Epithelial cell of proximal tubule (primary cell): ENCODE data around the gene AATK. TPM values are rescaled to one million over a fixed set of nuclear protein-coding genes. Genes with fewer than 3 reads are reported as not detected.

ENCODE experiments used
- DNase-seq: peaks from one replicate; pipeline ENCODE4 v3.0.0-alpha.2; 2011; ENCODE audit warnings: low read depth
- H3K4me3 ChIP-seq: 2 replicates; pipeline ENCODE4 v1.5.1; 2011; ENCODE audit warnings: low read depth, mild to moderate bottlenecking, low read length
- total RNA-seq: library from RNA; depleted of rRNA; stranded (reverse); fragments of >200 nt; gene quantifications from 2 replicates; pipeline ENCODE4 v1.2.3, GENCODE V29; 2015
- TF ChIP-seq, protein P1 (sequence below): conservative IDR thresholded peaks from 2 replicates; pipeline ENCODE4 v1.5.1; 2012; ENCODE audit warnings: low read depth, mild to moderate bottlenecking, low read length

Gene AATK
- total RNA-seq, 1 donor from 2014 or later: 0.52 TPM

DNA sequence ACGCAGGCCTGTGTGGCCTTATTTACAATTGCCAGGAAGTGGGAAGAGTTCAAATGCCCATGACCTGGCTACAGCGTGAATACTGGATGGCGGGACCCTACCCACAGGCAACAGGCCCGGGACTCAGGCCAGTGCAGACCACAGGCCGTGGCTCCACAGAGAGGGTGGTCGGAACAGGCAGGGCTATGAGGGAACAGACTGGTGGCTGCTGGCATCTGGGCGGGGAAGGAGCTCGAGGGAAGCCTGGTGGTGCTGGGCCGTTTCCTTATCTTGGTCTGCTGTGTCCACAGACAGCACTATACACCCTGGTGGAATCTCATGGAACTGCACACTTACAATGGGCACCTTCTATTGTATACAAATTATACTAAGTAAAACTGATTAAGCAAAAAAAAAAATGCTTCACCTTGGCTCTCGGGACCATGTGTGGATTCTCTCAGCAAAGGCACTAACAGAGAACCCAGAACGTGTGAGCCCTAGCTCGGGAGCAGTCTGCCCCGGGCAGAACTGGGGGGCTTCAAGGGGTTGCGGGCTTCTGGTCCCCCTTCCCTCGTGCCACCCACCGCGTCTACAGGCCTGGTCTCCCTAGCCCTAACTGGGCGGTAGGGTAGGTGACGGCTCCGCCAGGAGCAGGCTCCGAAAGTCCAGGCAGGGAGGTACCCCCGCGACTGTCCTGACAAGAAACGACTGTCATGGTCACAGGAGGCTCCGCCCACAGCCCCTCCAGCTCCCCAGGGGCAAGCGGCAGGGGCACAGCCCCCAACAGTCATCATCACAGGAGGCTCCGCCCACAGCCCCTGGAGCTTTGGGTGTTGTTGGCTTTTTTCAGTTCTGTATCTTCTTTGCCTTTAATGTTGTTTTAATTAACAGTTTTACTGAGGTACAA lies 34.9 kb upstream of the AATK start:
- TF ChIP-seq, protein P1, sequence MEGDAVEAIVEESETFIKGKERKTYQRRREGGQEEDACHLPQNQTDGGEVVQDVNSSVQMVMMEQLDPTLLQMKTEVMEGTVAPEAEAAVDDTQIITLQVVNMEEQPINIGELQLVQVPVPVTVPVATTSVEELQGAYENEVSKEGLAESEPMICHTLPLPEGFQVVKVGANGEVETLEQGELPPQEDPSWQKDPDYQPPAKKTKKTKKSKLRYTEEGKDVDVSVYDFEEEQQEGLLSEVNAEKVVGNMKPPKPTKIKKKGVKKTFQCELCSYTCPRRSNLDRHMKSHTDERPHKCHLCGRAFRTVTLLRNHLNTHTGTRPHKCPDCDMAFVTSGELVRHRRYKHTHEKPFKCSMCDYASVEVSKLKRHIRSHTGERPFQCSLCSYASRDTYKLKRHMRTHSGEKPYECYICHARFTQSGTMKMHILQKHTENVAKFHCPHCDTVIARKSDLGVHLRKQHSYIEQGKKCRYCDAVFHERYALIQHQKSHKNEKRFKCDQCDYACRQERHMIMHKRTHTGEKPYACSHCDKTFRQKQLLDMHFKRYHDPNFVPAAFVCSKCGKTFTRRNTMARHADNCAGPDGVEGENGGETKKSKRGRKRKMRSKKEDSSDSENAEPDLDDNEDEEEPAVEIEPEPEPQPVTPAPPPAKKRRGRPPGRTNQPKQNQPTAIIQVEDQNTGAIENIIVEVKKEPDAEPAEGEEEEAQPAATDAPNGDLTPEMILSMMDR: peak; percentile 64
- no peak for DNase-seq
- no peak overlapping the region for H3K4me3 ChIP-seq

DNA sequence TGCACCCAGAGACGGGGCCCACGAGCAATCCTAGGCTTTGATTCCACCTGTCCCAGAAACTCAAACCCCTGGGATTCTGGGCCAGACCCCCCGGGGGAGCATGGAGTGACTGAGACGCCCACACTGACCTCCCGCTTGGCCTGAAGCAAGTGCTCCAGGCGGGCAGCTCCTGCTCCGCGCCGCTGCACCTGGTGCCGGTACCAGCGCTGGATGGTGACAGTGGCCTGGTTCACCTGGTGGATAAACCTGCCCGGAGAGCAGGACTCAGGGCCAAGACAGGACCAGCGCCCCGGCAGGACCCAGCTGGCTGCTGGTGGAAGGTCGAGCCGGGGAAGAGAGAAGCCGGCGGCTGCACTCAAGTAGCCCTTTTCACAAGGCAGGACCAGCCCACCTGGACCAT lies 34.2 kb upstream of the AATK start:
- no peak for DNase-seq
- no peak overlapping the region for H3K4me3 ChIP-seq
- TF ChIP-seq, protein P1: no peak

DNA sequence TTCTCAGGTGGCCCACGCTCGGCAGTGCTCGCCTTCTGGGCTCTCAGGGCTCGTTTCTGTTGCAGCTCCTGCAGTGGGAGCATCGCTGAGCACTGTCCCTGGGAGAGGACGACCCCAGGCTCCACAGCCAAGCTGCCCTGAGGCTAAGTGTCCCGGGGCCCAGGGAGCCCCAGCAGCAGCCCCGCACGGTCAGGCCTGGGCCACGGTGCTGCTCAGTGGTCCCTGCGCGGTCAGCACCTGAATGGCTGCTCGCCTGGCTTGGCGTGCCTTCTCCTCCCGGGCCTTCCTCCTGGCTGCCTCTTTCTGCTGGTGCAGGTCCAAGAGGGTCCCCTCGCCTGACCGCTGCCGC lies 33.4 kb upstream of the AATK start:
- TF ChIP-seq, protein P1: no peak
- no peak overlapping the region for H3K4me3 ChIP-seq
- no peak for DNase-seq

DNA sequence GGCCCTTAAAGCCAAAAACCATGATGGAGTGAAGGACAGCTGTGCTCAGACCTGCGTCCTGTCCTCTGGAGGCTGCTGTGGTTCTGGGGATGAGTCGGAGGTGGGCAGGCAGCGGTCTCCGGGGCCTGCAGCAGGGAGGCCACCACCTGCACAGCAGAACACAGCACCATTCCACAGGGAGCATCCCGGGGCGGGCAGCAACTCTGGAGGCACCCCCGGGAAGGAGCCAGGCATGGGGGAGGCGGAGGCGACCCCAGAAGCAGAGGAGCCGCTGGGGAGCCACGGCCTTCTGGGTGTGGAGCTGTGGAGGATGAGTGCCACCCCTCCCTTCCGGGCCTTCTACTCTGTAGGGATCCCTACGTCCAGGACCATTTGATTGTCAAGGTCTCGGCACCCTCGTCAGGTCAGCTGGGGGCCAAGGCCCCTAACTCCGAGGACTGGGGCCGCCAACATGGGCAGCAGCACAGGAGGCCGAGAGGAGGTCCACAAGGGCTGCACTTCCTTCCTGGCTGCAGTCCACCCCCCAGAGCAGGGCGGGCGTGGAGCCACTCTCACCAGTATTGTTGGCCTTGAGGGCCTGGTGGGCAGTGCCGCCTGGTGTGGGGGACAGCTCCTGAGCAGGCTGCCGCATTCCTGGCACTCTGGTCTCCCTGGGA lies 32.9 kb upstream of the AATK start:
- DNase-seq: no peak
- H3K4me3 ChIP-seq: no peak overlapping the region
- TF ChIP-seq, protein P1: no peak

DNA sequence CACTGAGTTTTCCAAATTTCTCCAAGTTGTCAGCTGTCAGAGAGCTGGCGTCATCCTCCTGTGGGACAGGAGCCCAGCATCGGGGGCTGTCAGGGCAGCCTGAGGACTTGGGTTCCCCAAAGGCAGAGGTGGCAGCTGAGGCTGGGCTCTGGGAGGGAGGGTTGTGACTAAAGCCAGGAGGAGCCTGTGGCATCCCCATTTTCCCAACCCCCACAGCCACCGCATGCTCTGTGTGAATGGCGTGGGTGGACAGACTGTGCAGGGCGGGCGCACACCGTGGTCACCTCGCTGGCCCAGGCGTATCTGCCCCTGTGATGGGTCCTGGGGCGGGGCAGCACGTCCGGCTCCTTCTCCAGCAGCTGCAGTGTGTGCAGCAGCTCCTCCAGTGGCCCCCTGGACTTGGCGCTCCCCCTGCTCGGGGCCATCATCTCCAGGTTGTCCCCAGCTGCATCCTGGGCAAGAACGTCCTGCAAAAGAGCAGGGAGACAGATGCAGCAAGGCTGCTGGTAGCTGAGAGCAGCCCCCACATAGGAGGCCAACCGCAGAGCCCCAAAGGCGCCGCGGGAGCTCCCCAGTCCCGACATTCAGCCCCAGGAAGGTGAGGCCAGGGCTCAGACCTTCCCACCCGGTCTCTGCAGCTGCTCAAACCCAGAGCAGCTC lies 31.9 kb upstream of the AATK start:
- no peak overlapping the region for H3K4me3 ChIP-seq
- TF ChIP-seq, protein P1: no peak
- DNase-seq: no peak

DNA sequence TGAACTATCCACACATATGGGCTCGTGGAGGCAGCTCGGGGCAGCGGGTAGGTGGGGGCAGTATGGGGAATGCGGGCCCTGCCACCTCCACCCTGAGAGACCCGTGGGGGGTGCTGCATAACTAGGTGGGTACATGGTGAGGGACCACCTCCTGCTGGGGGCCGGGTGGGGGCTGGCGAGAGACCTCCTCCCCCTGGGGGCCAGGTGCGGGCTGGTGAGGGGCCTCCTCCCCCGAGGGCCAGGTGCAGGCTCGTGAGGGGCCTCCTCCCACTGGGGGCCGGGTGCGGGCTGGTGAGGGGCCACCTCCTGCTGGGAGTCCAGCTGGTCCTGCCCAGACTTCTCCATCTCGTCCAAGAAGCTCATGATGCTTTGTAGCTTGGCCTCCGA lies 31.4 kb upstream of the AATK start:
- TF ChIP-seq, protein P1: no peak

More for the DNA sequence above, 31.4 kb upstream of the AATK start:
- no peak overlapping the region for H3K4me3 ChIP-seq
- DNase-seq: no peak
